Ectodermal cell (in vitro differentiated cells): Measurements from ENCODE around the gene P2RX6.
A peak's percentile ranks its signal among the peaks of the same experiment; 100 is the strongest.
"Not testable (repeated sequence)": the region's sequence is repeated elsewhere in the genome, so short reads cannot be mapped to it uniquely, and the experiment has no call there.

Source experiments
- H3K27ac ChIP-seq: 2 replicates; pipeline ENCODE4 v1.7.0; 2013; ENCODE audit warnings: mild to moderate bottlenecking, low read depth, low read length; ENCODE audit not compliant: insufficient read depth, poor library complexity, severe bottlenecking
- H3K27me3 ChIP-seq: 2 replicates; pipeline ENCODE4 v1.7.0; 2013; ENCODE audit warnings: mild to moderate bottlenecking, low read length; ENCODE audit not compliant: insufficient read depth, control insufficient read depth, poor library complexity, severe bottlenecking
- H3K36me3 ChIP-seq: one replicate; pipeline ENCODE4 v1.7.0; 2013; ENCODE audit warnings: low read length; ENCODE audit not compliant: control insufficient read depth, insufficient read depth
- H3K4me1 ChIP-seq: one replicate; pipeline ENCODE4 v1.7.0; 2013; ENCODE audit warnings: low read length; ENCODE audit not compliant: control insufficient read depth, insufficient read depth
- H3K4me3 ChIP-seq: 2 replicates; pipeline ENCODE4 v1.7.0; 2013; ENCODE audit warnings: low read depth, low read length, control low read depth; ENCODE audit not compliant: insufficient read depth
- H3K9me3 ChIP-seq: 2 replicates; pipeline ENCODE4 v1.7.0; 2013; ENCODE audit warnings: mild to moderate bottlenecking, low read length, moderate library complexity; ENCODE audit not compliant: control insufficient read depth
- WGBS, 2 experiments: methylation state at CpG; one replicate each; pipeline ENCODE4 v1.1.7; 2013; ENCODE audit warnings: missing lambda C conversion rate in 2 of 2; 5-methylcytosine and 5-hydroxymethylcytosine counted together

P2RX6 gene

GRCh38 chr22:21001601-21002325 lies 13.2 kb upstream of the P2RX6 start, which contains the start of gene THAP7:
TSS of gene THAP7 (minus strand) at chr22:21002118. CDS start at chr22:21001911, 207 bp downstream.
- Histone ChIP-seq H3K27me3 (no peaks in the 10 kb centered on the region), H3K9me3 (no peaks in the 10 kb centered on the region), H3K27ac (peak within 1 kb of the TSS; percentile 85), H3K36me3 (peaks cover 4% of the 10 kb centered on the region), H3K4me3 (peak within 1 kb of the TSS; percentile 58), H3K4me1 (peaks cover 13% of the 10 kb centered on the region)
- 0% methylated on average over 83 of the region's 83 CpGs for WGBS, 2 experiments

DNA sequence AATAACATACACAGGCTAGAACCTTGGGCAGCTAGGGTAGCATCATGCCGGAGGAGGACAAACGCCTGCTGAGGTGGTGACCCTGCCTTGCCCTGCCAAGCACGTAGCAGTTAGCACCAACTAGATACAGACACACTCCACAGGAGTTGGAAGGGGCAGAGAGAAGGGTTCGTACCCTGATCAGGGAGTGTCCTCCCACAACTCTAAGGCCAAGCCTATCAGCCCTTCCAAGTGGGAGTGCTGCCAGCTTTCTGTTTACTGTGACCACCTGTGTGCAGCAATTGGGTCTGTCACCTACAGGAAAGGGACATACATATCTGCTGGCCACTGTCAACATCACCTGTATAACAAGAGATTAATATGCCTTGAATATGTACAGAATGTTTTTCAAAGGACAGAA lies 11.2 kb upstream of the P2RX6 start:
- H3K4me1 ChIP-seq: peaks cover 13% of the 10 kb centered on the region
- H3K27me3 ChIP-seq: no peaks in the 10 kb centered on the region
- no peaks in the 10 kb centered on the region for H3K9me3 ChIP-seq
- H3K36me3 ChIP-seq: peaks cover 4% of the 10 kb centered on the region
- H3K4me3 ChIP-seq: no peak overlapping the region
- H3K27ac ChIP-seq: no peak overlapping the region
- WGBS, 2 experiments: 84 to 88% methylated on average over 4 of the region's 4 CpGs

GRCh38 chr22:21009208-21009607 lies 5.8 kb upstream of the P2RX6 start:
- not testable (repeated sequence) for H3K27me3 ChIP-seq, H3K4me3 ChIP-seq, H3K36me3 ChIP-seq, H3K27ac ChIP-seq, H3K9me3 ChIP-seq
- peaks cover 13% of the 10 kb centered on the region for H3K4me1 ChIP-seq
- 88% methylated on average over 13 of the region's 13 CpGs for WGBS, 2 experiments

DNA sequence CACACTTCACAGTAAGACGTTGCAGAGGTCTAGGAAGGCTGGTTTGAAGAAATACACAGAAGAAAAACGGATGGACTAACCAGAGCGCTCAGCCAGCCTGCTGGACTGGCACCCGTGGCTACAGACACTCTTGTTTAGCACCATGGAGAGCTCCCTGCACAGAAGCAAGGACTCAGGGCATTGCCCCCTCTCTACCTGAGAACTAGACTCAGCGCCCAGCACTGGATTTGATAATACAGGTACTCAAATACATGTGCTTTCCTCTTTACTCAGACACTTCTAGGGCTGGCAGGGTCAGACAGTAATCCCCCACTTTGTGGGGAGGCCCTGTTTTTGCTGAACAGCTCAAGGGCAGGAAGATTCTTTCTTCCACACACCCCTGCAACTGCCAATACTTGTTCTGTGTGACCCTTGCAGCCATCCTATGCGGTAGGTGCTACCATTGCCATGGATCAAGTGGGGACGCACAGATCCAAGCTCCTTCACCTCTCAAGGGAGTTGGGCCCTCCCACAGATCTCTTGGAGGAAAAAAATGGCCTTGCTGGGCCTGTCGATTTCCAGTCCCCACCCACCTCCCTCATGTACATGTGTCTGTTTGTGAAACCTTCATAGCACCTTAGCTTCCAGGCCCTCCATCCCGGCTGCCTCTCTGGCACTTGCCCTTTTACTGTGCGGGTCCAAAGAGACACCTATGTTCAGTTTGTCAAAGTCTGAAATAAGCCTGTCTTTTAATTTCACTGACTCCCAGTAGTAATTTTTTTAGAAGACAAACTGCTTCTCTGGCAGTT lies 5.1 kb upstream of the P2RX6 start:
- H3K9me3 ChIP-seq: no peaks in the 10 kb centered on the region
- H3K4me3 ChIP-seq: no peak overlapping the region
- no peaks in the 10 kb centered on the region for H3K27me3 ChIP-seq
- H3K4me1 ChIP-seq: peaks cover 15% of the 10 kb centered on the region
- no peaks in the 10 kb centered on the region for H3K36me3 ChIP-seq
- 72 to 76% methylated on average over 10 of the region's 10 CpGs for WGBS, 2 experiments
- no peak overlapping the region for H3K27ac ChIP-seq

DNA sequence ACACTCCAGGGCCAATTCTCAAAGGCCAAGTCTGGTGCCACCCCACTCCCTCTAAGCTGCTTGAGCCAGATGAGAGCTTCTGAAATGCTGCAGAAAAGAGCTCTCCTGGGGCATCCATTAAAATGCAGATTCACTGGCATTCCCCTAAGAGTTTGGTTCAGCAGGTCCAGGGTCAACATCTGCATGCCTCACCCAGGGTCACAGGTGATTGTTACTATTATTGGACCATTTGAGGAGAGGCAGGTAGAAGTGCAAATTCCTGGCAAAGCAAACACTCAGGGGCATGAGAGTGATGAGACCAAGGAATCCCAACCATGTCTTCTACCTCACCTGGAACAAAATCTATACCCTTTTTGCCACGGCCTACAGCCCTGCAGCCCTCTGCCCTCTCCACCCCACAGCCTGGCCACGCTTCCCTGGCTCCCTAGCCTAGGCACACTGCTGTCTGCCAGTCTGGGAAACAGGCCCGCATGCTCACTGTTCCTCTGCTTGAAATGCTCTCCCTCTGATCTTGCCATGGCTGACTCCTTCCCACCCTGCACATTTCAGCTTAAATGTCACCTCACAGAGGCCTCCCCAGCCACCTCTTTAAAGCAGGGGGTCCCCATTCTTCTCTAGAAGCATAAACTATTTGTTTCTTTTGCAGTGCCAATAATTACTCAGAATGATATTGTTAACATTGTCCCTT lies 4.4 kb upstream of the P2RX6 start:
- WGBS, 2 experiments: 85 to 89% methylated on average over 3 of the region's 3 CpGs

GRCh38 chr22:21012446-21013407 lies 2.2 kb upstream of the P2RX6 start:
- no peaks in the 10 kb centered on the region for H3K36me3 ChIP-seq
- no peaks in the 10 kb centered on the region for H3K27me3 ChIP-seq
- peak overlapping the region; percentile 69 for H3K4me3 ChIP-seq
- H3K9me3 ChIP-seq: no peaks in the 10 kb centered on the region
- H3K4me1 ChIP-seq: peaks cover 29% of the 10 kb centered on the region
- no peak overlapping the region for H3K27ac ChIP-seq
- 91 to 93% methylated on average over 14 of the region's 14 CpGs for WGBS, 2 experiments

More for the DNA sequence above, 4.4 kb upstream of the P2RX6 start:
- Histone ChIP-seq H3K27me3 (no peaks in the 10 kb centered on the region), H3K9me3 (no peaks in the 10 kb centered on the region), H3K36me3 (no peaks in the 10 kb centered on the region), H3K4me1 (peaks cover 23% of the 10 kb centered on the region), H3K4me3 (no peak overlapping the region), H3K27ac (no peak overlapping the region)

DNA sequence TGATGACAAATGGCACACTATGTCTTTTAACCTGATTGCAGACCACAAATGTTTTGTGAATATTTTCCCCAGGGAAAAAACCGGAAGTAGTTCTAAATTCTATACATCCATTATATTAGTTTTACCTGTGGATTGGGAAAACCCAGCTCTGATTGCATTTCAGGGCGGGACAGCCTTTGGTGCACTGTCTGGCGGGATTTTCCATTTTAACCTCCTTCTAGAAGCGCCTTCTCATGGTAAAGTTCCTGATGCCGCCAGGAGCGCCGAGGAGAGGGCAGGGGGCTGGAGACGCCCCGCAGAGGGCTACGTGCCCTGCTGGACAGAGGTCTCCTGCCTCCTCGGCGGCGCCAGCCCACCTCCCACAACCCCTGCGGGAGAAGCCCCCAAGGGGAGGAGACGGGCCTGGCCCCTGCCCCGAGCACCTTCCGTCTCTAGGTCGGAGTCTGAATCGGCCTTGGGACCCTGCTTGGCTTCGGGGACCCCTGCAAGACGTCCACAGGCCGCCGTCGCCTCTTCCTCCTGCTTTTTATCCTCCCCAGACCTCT lies 1.2 kb upstream of the P2RX6 start:
- 4 to 5% methylated on average over 24 of the region's 24 CpGs for WGBS, 2 experiments

DNA sequence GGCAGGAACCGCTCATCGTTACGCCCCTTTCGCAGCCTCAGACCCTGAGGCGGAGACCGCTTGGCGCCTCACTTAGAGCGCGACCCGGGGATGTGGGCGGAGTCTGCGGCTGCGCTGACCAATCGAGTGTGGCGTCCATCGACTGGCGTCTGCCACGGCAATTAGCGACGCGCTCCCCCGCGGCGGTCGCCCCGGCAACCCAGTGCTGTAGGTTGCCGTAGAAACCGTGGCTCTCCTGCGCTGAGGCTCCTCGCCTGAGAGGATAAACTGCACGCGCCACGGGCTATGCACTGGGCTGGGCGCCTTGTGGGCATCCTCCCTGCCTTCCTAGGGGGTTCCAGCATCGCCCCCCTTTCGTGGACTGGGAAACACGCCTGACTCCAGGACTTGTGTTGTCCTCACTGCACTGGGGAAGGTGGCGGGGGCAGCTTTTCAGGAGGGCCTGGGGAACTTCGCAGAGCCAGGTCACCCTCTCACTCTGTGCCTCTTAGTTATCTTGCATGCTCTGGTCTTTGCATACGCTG lies 701 bp upstream of the P2RX6 start:
- 3% methylated on average over 40 of the region's 40 CpGs for WGBS, 2 experiments
- peaks cover 29% of the 10 kb centered on the region for H3K4me1 ChIP-seq
- peak overlapping the region; percentile 93 for H3K27ac ChIP-seq
- H3K9me3 ChIP-seq: no peaks in the 10 kb centered on the region
- no peaks in the 10 kb centered on the region for H3K36me3 ChIP-seq
- H3K27me3 ChIP-seq: no peaks in the 10 kb centered on the region
- peak overlapping the region; percentile 69 for H3K4me3 ChIP-seq

More for the DNA sequence above, 1.2 kb upstream of the P2RX6 start:
- peak overlapping the region; percentile 69 for H3K4me3 ChIP-seq
- no peaks in the 10 kb centered on the region for H3K9me3 ChIP-seq
- peak overlapping the region; percentile 93 for H3K27ac ChIP-seq
- H3K4me1 ChIP-seq: peaks cover 29% of the 10 kb centered on the region
- H3K27me3 ChIP-seq: no peaks in the 10 kb centered on the region
- no peaks in the 10 kb centered on the region for H3K36me3 ChIP-seq

- Histone ChIP-seq H3K9me3 (no peaks in the 10 kb centered on the region), H3K4me3 (peak overlapping the region; percentile 69), H3K36me3 (no peaks in the 10 kb centered on the region), H3K27ac (peak overlapping the region; percentile 91), H3K27me3 (no peaks in the 10 kb centered on the region), H3K4me1 (peaks cover 29% of the 10 kb centered on the region)
- WGBS, 2 experiments: 81 to 82% methylated on average over 10 of the region's 10 CpGs
Observed at GRCh38 chr22:21015466-21016006, 571 bp downstream of the P2RX6 start.
